Measurements from ENCODE around the gene MTUS2. TPM values are rescaled to one million over a fixed set of nuclear protein-coding genes. Genes with fewer than 3 reads are reported as not detected.

Gene MTUS2
- total and polyA plus RNA-seq, 2 donors (not counting 3 experiments of a cell fraction or from before 2014, with no cell fraction given) = not detected

DNA sequence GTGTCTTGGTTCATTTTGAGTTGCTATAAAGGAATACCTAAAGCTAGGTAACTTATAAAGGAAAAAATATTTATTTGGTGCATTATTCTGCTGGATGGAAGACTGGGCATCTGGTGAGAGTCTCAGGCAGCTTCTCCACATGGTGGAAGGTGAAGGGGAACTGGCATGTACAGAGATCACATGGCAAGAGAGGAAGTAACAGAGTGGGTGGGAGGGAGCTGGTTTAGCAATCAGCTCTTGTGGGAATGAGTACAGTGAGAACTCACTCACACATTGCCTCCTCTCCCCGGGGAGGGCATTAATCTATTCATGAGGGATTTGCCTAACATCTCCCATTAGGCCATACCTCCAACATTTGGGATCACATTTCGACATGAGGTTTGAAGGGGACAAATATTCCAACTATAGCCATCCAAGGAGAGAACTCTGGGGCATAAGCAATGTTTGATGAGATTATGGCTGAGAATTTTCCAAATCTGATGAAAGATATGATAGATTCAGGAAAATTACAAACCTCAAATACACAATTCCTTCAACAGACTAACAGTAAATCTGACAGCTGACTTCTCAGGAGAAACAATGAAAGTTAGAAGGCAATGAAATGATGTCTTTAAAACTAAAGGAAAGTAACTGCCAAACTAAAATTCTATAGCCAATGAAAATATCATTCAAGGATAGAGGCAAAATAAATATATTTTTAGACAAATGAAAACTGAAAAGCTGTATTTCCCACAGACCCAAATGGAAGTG is 52.5 kb downstream of the MTUS2 start:
- FAIRE-seq = no peak
- ChIA-PET CTCF (no interaction called here), POLR2A (no interaction called here)
- no peaks in the 10 kb centered on the region for H3K9me3 ChIP-seq (replicated peaks; ENCODE audit: control insufficient read depth, insufficient read depth, low read length)
- no peaks in the 10 kb centered on the region for H3K27me3 ChIP-seq (ENCODE audit: control insufficient read depth in 2 of 2, insufficient read depth in 2 of 2, low read length in 2 of 2)
- H3K36me3 ChIP-seq (ENCODE audit: control insufficient read depth in 2 of 2, extremely low read depth in 1 of 2, insufficient read depth in 2 of 2, low read length in 2 of 2) = no peaks in the 10 kb centered on the region
- no peak overlapping the region for H2AFZ ChIP-seq (ENCODE audit: low read depth, low read length)
- no peak overlapping the region for H3K4me2 ChIP-seq (ENCODE audit: insufficient read depth, low read length)
- intact Hi-C loops (cut with micrococcal nuclease) (no loop called here), dilution Hi-C loops (cut with MboI; ENCODE audit: extremely low pct_ligation_motif_present, low sequenced_read_pairs) (no loop called here)
- DNase-seq (ENCODE audit: low read depth, low spot score) = no peak
- no peak overlapping the region for H3K4me3 ChIP-seq (replicated peaks in 1 of 3; ENCODE audit: insufficient read depth in 1 of 3, low read depth in 1 of 3, low read length in 3 of 3)
- H3K9me1 ChIP-seq (replicated peaks; ENCODE audit: control insufficient read depth, extremely low read depth, insufficient read depth, low read length) = no peaks in the 10 kb centered on the region
- H3K79me2 ChIP-seq (ENCODE audit: control insufficient read depth, insufficient read depth, low read length) = no peaks in the 10 kb centered on the region
- H3K9ac ChIP-seq (replicated peaks; ENCODE audit: extremely low read depth, insufficient read depth, low read length) = no peak overlapping the region
- no TSS peak for BruUV-seq (replicated peaks)
- no peaks in the 10 kb centered on the region for H3K4me1 ChIP-seq (ENCODE audit: control insufficient read depth, extremely low read depth, insufficient read depth, low read length)
- H4K20me1 ChIP-seq (replicated peaks; ENCODE audit: control insufficient read depth, extremely low read depth, insufficient read depth, low read length) = no peaks in the 10 kb centered on the region
- H3K27ac ChIP-seq (ENCODE audit: insufficient read depth, low read depth, low read length) = no peak overlapping the region
- no peak for TF ChIP-seq JUN (IDR thresholded peaks at IDR 0.05; ENCODE audit: borderline replicate concordance, insufficient read depth, insufficient read length, low read depth)
- TF ChIP-seq POLR2A (IDR thresholded peaks at IDR 0.05; ENCODE audit: low read depth, low read length) = no peak
- no peak for TF ChIP-seq CTCF (IDR thresholded peaks at IDR 0.05; ENCODE audit: extremely low read depth in 1 of 2, insufficient read depth in 1 of 2, low read depth in 1 of 2, low read length in 2 of 2)
- no peak for TF ChIP-seq POLR2AphosphoS5 (IDR thresholded peaks at IDR 0.05; ENCODE audit: insufficient read depth, low read depth, low read length)
- TF ChIP-seq, protein P1, sequence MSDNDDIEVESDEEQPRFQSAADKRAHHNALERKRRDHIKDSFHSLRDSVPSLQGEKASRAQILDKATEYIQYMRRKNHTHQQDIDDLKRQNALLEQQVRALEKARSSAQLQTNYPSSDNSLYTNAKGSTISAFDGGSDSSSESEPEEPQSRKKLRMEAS (IDR thresholded peaks at IDR 0.05; ENCODE audit: insufficient read depth, insufficient read length) = no peak
- TF ChIP-seq EZH2 (IDR thresholded peaks at IDR 0.05; ENCODE audit: borderline replicate concordance, low read depth, low read length, severe bottlenecking) = no peak
- no peak for TF ChIP-seq GATA2 (IDR thresholded peaks at IDR 0.05; ENCODE audit: insufficient read depth, insufficient read length, low read depth, low read length)
- TF ChIP-seq MYC (IDR thresholded peaks at IDR 0.05; ENCODE audit: low read depth, low read length) = no peak
- TF ChIP-seq FOS (IDR thresholded peaks at IDR 0.05; ENCODE audit: borderline replicate concordance, insufficient read depth, low read length) = no peak
